ENCODE data around the gene CD109.

- TF ChIP-seq POLR2AphosphoS5 (IDR thresholded peaks at IDR 0.05) (no peak), POLR2A (IDR thresholded peaks at IDR 0.05) (no peak)
- TF ChIP-seq, protein P1, sequence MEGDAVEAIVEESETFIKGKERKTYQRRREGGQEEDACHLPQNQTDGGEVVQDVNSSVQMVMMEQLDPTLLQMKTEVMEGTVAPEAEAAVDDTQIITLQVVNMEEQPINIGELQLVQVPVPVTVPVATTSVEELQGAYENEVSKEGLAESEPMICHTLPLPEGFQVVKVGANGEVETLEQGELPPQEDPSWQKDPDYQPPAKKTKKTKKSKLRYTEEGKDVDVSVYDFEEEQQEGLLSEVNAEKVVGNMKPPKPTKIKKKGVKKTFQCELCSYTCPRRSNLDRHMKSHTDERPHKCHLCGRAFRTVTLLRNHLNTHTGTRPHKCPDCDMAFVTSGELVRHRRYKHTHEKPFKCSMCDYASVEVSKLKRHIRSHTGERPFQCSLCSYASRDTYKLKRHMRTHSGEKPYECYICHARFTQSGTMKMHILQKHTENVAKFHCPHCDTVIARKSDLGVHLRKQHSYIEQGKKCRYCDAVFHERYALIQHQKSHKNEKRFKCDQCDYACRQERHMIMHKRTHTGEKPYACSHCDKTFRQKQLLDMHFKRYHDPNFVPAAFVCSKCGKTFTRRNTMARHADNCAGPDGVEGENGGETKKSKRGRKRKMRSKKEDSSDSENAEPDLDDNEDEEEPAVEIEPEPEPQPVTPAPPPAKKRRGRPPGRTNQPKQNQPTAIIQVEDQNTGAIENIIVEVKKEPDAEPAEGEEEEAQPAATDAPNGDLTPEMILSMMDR (IDR thresholded peaks at IDR 0.05) = no peak
Observed at GRCh38 chr6:73752943-73753342, 56.9 kb downstream of the CD109 start.
